SK-N-MC (cell line): ENCODE data around the gene CFD.

ENCODE experiments used
- EZH2 ChIP-seq: fragments of 200-600 bp; sonication (generic); IDR thresholded peaks from one replicate; pipeline ENCODE4 v1.6.1; 2017; ENCODE audit warnings: antibody characterized with exemption
- FOXP2 ChIP-seq: optimal IDR thresholded peaks from 2 replicates; pipeline ENCODE3; 2011; ENCODE audit warnings: mild to moderate bottlenecking, moderate library complexity; ENCODE audit not compliant: insufficient read depth; ENCODE audit errors: extremely low read length, control extremely low read depth
- POLR2AphosphoS5 ChIP-seq: IDR thresholded peaks from 2 replicates; pipeline ENCODE4 v1.6.1; 2012; ENCODE audit warnings: mild to moderate bottlenecking, low read depth, low read length, borderline replicate concordance

DNA sequence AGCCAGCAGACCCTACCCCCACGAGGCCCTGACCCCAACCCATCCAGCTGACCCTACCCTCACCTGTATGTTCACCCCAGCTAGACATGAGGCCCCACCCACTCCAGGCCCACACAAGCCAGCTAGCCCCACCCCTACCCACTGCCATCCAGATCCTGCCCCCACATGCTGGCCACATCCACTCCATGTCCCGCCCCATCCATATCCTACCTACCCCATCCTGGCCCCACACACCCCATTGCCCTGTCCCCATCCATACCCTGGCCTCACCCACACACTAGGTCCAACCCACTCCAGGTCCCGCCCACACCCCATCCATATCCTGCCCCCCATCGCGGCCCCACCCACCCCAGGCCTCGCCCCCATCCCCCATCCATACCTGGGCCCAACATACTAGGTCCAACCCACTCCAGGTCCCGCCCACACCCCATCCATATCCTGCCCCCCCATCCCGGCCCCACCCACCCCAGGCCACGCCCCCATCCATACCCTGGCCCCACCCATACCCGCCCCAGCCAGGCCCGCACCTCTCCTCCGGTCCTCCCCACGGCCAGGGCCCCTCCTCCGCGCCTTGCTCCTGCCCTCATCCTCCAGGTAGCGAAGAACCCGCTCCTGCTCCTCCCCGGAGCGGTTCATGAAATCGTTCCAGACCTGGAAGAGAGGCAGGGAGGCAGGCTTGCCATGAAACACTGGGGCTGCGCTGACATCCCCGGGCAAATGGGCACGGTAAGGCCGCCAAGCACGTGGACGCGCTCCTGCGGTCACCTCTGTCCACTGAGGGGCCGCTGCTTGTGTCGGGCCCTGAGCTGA, 41.0 kb downstream of the CFD start:
- TF ChIP-seq EZH2 (no peak), POLR2AphosphoS5 (no peak), FOXP2 (no peak)
